NCI-H82 treated with DMSO at 0.1 percent for 48 hours (cell line): ENCODE measurements around the gene SLC4A5.
A peak's percentile ranks its signal among the peaks of the same experiment; 100 is the strongest.
"Not testable (repeated sequence)": the region's sequence is repeated elsewhere in the genome, so short reads cannot be mapped to it uniquely, and the experiment has no call there.

Source experiments
- DNase-seq: peaks from one replicate; lab custom pipeline; 2025; ENCODE audit not compliant: unreplicated experiment; lab: John Stamatoyannopoulos, UW

The SLC4A5 gene

GRCh38 chr2:74239346-74239745, 103.9 kb downstream of the SLC4A5 start:
- DNase-seq = no peak

GRCh38 chr2:74238879-74239278, 104.3 kb downstream of the SLC4A5 start:
- no peak for DNase-seq

GRCh38 chr2:74235041-74235440, 108.2 kb downstream of the SLC4A5 start:
- DNase-seq = no peak

GRCh38 chr2:74233648-74234047, 109.6 kb downstream of the SLC4A5 start:
- DNase-seq = no peak

- no peak for DNase-seq
These were observed 110.8 kb downstream of the SLC4A5 start for GRCh38 chr2:74232426-74232825.

GRCh38 chr2:74229865-74230264, 113.4 kb downstream of the SLC4A5 start:
- not testable (repeated sequence) for DNase-seq

GRCh38 chr2:74228772-74229171, 114.4 kb downstream of the SLC4A5 start:
- DNase-seq = no peak

- no peak for DNase-seq
These were observed 115.6 kb downstream of the SLC4A5 start for GRCh38 chr2:74227646-74228045.

- peak; percentile 10 for DNase-seq
These were observed 116.5 kb downstream of the SLC4A5 start for GRCh38 chr2:74226648-74227213.

- DNase-seq = no peak
These were observed 117.3 kb downstream of the SLC4A5 start for GRCh38 chr2:74225698-74226459.

GRCh38 chr2:74223941-74224770, 119.1 kb downstream of the SLC4A5 start:
- DNase-seq = no peak

- no peak for DNase-seq
These were observed 120.9 kb downstream of the SLC4A5 start for GRCh38 chr2:74222300-74222650.

GRCh38 chr2:74221604-74222299, 121.5 kb downstream of the SLC4A5 start:
- DNase-seq = no peak

- DNase-seq = no peak
These were observed 122.1 kb downstream of the SLC4A5 start for GRCh38 chr2:74221091-74221490.

GRCh38 chr2:74219846-74220486, 123.2 kb downstream of the SLC4A5 start:
- no peak for DNase-seq

- no peak for DNase-seq
These were observed 126.6 kb downstream of the SLC4A5 start for GRCh38 chr2:74216642-74217041.

- DNase-seq = not testable (repeated sequence)
These were observed 127.4 kb downstream of the SLC4A5 start for GRCh38 chr2:74215771-74216170.

GRCh38 chr2:74212702-74213410, 130.4 kb downstream of the SLC4A5 start:
- DNase-seq = no peak

GRCh38 chr2:74206180-74206688, 137.0 kb downstream of the SLC4A5 start:
- DNase-seq = no peak

- no peak for DNase-seq
These were observed 137.6 kb downstream of the SLC4A5 start for GRCh38 chr2:74205596-74205995.
